NCI-H2107 (cell line): ENCODE measurements around the gene TNNI2.

Experiments used
- DNase-seq: peaks from one replicate; lab custom pipeline; 2025; lab: John Stamatoyannopoulos, UW

Gene TNNI2

DNA sequence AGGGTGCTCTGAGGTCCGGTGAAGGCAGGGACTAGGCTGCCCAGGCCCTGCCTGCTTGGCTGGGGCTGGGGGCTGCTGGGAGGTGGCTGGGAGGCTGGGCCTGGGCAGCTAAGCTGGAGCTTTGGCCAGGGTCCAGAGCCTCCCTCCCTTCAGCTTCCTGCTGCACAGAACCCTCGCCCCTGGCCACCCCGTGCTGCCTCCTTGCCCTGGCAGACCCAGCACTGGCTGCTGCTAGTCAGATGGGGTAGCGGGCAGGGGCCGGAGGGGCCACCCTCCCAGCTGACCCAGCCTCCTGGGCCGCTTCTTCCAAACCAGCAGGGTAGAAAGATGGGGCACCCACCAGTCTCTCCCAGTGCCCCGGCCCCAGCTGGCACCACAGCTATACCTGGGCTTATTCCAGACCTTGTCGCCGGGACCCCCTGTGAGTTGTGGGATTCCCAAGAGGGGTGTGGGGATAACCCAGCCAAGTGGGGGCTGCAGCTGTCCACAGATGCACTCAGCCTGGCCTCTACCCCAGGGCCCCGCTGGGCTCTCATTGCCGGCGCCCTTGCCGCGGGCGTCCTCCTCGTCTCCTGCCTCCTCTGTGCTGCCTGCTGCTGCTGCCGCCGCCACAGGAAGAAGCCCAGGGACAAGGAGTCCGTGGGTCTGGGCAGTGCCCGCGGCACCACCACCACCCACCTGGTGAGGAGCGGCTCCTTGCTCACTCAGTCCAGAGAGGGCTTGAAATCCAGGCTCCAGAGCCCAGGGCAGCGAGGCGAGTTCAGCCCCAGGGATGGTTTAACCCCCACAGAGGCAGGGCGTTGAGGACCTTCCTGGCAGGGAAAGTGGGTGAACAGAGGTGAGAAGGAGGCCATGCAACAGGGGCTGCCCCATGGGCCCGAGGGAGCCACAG is 3.8 kb upstream of the TNNI2 start, which contains the start of gene SYT8:
TSS of gene SYT8 (plus strand) at position 212 of the 892 bp plus-strand sequence. CDS start at position 328, 116 bp downstream.
- DNase-seq: no peak

DNA sequence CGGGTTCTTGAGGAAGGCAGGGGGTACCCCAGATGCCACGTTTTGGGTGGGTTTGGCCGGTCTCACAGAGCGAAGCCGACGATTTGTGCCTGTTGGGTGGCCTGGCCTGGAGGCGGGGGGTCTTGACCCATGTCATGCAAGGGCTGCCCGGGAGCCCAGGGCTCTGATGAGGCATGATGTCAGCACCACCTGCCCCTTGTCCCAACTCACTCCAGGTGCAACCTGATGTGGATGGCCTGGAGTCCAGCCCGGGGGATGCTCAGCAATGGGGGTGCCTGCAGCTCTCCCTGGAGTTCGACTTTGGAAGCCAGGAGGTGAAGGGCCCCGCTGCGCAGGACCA is 3.1 kb upstream of the TNNI2 start:
- DNase-seq: no peak

DNA sequence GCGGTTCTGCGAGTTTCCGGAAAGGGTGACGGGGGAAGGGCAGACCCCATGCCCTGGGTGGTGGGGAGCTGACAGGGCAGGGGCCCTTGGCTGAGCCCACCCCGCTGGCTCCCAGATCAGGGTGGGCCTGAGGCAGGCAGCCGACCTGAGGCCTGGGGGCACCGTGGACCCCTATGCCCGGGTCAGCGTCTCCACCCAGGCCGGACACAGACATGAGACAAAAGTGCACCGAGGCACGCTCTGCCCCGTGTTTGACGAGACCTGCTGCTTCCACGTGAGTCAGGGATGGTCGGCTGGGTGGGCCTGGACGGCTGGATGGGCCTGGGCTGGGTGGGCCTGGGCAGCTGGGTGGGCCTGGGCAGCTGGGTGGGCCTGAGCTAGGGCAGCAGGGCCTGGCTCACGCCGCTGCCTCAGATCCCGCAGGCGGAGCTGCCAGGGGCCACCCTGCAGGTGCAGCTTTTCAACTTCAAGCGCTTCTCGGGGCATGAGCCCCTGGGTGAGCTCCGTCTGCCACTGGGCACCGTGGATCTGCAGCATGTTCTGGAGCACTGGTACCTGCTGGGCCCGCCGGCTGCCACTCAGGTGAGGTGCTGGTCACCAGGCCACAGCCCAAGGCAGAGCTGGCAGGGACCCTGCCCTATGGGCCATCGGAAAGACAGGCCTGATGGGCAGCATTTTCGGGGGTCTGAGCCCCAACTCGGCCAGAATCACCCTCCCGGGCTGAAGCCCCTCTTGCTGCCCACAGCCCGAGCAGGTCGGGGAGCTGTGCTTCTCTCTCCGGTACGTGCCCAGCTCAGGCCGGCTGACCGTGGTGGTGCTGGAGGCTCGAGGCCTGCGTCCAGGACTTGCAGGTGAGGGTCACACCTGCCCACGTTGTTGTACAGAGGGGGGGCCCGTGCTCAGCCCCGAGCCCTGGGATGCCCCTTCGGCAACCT is 2.5 kb upstream of the TNNI2 start:
- no peak for DNase-seq

DNA sequence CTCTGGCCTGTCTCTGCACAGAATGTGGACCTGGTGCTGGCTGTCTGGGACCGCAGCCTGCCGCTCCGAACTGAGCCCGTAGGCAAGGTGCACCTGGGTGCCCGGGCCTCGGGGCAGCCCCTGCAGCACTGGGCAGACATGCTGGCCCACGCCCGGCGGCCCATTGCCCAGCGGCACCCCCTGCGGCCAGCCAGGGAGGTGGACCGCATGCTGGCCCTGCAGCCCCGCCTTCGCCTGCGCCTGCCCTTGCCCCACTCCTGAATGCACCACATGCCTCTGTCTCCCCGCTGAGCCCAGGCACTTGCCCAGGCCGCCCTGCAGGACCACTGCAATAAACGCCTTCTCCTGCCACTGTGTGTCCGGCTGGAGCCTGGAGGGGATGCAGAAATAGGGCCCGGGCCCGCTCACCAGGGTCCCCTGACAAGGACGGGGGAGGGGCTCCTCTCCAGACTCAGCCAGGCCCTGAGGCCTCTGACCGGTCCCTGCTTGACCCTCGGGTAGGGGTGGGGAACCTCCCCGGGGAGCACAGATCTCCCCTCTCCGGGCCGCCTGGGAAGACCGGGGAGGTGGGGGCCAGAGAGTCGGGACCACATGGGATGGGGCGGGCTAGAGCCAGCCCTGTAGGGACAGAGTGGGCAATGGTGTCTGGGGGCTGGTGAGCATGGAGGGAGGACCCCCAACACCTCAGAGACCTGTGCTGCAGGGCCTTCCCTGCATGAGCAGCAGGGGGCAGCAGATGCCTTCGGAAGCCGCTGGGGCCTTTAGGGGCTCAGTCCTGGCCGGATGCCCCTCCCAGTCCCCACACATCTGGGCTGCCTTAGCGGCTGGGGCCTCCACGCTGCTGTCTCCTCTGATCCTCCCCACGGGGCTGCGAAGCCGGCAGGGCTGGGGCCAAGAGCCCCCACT is 1.4 kb upstream of the TNNI2 start:
- DNase-seq: no peak

DNA sequence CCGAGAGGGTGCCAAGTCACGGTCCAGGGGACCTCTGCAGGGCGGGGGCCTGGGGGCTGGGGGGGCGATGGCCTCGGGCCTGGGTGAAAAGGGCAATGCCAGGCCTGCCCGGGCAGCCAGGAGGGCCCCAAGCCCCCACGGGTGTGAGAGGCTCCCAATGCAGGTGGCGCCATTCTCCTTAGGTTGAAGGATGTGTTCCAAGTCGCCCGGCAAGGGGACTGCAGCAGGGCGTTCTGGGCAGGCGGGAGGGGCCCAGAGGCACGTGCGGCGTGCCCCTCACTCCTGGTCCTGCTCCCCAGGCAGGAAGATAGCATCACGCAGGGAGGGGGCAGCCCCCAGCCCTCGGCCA is 730 bp upstream of the TNNI2 start:
- no peak for DNase-seq

DNA sequence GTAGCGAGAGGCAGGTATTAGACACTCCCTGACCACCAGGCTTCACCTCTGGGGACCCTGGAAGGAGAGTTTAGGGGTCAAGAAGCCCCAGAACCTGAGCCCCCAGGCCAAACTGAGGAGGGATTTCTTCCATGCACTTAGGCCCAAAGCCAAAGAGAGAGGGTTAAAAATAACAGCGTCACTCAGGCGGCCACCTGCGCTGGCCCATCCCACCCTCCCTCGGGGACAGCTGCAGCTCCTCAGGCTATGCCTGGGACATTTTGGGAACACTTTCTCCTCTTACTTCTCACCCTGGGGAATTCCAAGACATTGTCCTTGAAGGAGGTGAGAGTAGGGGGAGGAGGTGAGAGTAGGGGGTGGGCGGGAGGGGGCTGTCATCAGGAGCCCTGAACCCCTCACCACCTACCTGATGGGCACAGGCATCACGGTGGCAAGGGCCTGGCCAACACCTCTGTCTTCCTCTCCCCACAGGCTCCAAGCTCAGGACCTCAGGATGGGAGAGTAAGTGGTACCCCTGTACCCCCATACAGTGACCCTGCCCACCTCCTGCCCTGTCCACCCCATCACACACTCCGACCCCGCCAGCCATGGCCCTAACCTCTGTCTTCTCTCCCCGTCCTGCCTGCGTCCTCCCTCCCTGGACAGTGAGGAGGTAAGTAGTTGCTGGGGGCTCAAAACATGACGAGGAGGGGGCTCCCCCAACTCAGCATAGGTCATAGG is 583 bp downstream of the TNNI2 start:
- DNase-seq: no peak

DNA sequence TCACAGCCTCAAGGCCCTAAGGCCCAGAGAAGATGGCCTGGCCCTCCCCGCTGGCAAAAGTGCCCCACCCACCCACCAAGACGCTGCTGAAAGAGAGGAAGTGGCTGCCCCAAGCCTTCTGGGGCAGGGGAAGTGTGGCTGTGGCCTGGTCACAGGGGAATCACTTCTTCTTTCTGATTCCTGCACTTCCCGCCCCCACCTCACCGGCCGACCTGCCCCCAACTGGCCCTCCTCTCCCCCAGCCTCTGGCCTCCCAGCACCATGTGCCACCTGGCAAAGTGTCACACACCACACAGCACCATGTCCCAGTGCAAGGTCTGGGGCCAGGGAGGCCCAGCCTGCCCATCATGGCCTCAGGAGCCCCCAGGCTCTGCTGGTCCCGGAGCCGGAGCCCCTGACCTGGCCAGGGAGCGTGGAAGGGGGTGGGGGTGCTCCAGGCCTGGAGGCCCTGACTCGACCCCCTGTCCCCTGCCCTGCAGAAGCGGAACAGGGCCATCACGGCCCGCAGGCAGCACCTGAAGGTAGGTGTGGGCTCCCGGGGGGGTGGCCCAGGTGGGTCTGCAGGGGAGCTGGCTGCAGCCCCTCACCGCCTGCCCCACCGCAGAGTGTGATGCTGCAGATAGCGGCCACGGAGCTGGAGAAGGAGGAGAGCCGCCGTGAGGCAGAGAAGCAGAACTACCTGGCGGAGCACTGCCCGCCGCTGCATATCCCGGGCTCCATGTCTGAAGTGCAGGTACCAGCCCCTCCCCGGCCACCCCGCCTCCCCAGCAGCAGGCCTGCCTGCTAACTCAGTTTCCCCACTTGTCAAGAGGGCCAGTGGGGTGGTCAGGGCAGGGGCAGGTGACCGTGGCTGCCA is 1.4 kb downstream of the TNNI2 start:
- DNase-seq: no peak

DNA sequence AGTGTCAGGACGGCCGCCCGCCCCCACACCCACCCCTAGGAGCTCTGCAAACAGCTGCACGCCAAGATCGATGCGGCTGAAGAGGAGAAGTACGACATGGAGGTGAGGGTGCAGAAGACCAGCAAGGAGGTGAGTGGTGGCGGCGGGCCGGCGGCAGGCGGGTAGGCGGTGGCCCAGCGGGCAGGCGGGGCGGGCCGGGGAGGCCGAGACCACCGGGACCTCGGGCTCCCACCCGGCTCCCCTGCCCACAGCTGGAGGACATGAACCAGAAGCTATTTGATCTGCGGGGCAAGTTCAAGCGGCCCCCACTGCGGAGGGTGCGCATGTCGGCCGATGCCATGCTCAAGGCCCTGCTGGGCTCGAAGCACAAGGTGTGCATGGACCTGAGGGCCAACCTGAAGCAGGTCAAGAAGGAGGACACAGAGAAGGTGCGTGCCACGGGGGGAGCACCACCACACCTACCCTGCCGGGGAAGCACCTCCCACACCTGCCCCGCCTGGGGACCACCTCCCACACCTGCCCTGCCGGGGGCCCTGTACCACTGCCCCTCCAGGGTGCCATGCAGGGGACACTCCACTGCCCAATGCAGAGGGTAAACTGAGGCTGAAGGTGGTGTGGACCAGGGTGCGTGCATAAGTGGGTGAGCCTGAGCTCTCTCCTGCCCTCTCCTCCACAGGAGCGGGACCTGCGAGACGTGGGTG is 2.1 kb downstream of the TNNI2 start:
- DNase-seq: no peak

DNA sequence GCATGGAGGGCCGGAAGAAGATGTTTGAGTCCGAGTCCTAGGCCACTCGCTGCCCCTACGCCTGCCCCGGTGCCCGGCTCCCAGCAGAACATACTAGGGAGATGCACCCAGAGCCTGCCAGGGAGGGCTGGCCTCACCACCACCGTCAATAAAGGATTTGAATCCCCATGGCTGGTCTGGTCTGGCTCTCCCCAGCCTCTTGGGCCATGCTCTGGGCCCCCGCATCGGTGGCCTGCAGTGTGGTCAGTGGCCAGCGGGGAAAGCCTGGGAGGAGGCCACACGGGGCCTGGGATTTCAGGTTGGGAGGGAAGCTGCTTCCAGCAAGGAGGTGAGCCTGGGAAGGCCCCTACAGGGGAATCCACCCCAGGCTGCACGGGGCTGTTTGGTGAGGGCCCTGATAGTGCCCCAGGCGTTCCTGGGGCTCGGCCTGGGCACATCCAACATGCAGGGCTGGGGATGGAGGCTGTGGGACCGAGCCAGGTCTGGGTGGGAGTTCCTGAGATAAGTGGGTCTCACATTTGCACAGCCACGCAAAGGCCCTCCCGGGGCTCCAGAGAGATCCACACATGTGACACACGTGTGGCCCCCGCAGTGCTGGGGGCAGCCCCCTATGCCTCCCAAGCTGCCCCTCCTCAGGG is 2.8 kb downstream of the TNNI2 start:
- no peak for DNase-seq

DNA sequence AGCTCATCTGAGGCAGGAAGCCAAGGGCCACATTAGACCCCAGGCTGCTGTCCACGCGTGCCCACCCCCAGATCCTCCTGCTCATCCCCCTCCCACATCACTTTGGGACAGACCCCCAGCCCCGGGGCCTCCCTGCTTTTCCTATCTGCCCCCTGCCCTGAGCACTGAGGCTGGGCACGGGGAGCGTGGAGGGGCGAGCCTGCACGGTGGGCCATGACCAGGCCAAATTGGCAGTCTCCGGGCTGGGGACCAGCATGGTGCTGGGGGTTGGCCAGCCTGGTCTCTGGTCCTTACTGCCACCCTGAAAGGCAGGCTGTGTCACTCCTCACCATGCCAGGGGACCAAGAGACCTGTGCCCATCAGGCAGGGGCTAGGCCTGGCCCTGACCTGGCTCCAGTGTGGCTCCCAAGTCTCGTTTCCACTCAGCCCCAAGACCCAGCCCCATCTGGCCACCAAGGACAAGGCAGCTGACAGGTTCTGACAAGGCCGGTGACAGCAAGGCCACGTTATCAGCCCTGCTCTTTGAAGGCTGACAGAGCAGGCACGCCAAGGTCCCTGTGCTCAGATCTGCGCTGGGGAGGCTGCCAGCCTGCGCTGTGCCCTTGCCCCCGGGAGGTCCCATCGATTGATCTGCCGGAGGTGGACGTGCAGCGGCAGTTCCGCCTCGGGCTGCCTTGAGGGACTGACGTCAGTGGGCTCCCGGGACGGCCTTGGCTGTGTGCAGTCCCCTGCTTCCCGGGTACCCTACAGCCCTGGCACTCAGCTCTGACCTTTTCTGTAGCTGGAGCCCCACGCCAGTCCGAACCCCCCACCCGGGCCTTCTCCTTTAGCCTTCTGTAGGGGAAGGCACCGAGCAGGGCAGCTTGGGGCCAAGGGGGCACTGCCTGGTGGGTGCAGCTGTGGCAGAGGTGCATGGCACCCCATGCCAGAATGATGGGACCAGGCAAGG is 3.6 kb downstream of the TNNI2 start:
- DNase-seq: no peak

DNA sequence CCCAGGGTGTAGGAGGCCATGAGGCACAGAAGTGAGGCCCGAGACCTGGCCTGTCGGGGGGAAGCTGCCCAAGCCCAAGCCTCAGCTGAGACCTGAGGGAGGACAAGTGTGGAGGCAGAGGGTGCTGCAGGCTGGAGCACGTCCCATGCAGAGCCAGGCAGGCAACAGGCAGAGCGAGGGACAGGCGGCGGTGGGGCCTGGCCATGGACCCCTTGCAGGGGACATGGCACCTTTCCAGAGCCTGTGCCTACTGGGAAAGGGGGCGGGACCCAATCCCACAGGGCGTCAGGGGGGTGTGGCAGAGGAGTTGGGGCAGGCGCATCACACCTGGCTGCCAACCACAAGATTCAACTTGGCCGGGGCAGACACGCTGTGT is 4.3 kb downstream of the TNNI2 start:
- DNase-seq: no peak

DNA sequence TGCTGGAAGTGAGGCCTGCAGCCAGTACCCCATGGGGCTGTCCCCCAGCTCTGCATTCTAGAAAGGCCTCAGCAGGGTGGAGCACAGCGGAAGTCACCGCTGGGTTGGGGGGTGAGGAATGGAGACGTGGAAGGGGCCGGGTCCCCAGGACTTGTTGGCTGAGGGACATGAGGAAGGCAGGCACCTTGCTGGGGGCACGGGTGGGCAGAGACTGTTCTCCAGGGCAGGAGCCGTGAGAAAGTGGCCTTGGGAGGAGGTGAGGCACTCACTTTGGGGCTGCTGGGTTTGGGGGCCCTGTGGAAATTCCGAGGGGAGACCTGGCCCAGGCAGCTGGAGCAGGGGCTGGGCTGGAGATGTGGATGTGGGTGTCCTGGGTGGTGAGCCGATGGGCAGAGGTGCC is 5.0 kb downstream of the TNNI2 start:
- DNase-seq: no peak

DNA sequence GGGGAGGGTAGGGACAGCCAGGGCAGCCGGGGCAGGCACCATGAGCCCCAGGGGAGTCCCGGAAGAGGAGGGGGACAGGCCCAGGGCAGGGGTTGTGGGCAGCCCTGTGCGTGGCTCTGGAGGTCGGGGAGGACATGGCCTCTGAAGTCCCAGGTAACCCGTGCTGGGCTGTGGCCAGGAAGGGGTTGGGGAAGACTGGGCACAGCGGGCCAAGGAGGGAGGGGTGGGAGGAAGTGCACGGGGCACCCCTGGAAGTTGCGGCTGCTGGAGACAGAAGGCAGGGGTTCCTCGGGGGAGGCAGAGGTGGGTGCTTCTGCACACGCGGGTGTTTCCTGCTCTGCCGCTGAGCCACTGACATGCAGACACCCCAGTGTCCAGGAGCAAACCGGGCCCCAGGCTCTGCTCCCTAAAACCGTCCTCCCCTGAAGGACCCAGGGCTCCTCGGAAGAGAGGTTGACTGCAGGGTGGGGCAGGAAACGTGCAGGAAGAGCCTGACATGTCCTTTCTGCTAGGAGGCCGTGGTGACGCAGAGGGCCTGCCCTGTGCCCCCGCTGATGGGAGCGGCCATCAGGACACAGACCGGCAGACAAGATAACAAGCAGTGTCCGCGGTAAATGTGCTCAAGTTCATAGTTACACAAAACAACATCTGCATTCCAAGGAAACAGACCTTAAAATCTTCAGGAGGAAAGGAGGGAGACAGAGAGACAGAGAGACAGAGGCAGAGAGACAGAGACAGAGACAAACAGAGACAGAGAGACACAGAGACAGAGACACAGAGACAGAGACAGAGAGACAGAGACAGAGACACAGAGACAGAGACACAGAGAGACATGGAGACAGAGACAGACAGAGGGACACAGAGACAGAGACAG is 5.7 kb downstream of the TNNI2 start:
- no peak for DNase-seq

DNA sequence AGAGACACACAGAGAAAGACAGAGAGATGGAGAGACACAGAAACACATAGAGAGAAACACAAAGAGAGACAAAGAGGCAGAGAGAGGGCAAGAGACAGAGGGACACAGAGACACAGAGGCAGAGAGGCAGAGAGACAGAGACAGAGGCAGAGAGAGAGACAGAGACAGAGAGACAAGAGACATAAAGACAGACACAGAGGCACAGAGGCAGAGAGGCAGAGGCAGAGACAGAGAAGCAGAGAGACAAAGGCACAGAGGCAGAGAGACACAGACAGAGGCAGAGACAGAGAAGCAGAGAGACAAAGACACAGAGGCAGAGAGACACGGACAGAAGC is 6.3 kb downstream of the TNNI2 start:
- DNase-seq: no peak

DNA sequence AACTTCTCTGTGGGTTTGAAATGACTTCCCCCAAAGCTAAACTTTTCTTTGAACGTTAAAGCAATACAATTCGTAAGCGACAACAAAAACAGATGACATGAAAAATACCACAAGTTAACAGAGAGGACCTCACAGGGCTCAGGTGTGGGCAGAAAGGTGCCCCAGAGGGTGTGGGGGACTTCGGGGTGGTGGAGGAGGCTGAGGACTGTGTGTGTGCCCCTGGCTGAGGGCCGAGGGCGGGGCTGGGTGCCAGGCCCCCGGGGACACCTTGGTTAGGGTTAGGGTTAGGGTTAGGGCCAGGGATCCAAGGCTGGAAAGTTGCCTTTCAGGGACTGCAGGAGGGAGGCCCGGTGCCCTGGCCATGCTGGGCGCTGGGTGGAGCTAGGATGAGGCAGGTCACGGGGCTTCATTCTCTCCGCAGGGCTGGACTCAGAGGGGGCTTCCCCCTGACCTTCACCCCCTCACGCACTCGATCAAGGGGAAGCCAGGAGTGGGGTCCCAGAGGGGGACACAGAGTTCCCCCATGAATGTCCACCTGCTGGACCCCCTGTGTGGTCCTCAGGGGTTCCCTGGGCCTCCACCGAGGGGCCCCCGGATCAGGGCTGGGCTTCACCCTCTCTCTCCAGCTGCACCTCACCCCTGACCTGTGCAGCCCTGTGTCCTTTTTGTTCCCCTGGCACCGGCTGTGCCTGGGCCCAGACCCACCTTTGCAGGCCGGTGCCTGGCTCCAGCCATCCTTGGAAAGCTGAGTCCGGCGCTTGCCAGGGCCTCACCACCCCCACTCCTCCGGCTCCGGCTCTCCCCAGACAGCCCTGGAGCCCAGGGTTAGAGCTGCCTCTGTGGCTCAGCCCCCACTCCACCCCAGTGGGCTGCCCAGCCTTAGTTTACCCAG is 7.0 kb downstream of the TNNI2 start:
- DNase-seq: no peak

DNA sequence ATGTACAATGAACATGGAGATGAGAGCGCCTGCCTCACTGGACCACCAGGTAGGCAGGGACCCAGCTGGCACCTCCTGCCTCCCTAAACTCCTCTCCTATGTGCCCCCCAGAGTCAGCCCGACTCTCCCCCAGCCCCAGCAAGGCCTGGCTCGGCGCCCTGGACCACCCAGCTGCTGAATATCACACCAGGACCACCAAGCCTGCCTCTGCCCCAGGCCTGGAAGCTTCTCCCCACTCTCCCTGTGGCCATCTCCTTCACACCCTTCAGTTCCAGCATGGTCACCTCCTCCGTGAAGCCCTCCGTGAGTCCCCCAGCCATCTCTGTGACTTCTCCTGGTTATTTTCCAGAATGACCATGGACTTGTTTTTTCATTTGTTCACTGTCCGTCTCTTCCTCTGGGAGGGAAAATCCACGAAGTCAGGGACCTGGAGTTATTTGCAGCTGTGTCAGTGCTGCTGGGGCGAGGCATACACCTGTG is 7.7 kb downstream of the TNNI2 start:
- DNase-seq: no peak
